Right lobe of liver (tissue), 4 donors: ENCODE results near the gene FDPS.

Experiments used
- POLR2A ChIP-seq: fragments of 450-650 bp; IDR thresholded peaks from one replicate; pipeline ENCODE4 v1.6.1; 2017; ENCODE audit warnings: antibody characterized with exemption, mild to moderate bottlenecking
- TF ChIP-seq, protein P1 (sequence below), 4 donors: fragments of 200-600 bp in 3 of 4; fragments of 450-650 bp in 1 of 4; IDR thresholded peaks; one replicate each; pipeline versions ENCODE4 v1.5.1 to v1.8.0; 2016 to 2022; ENCODE audit warnings: antibody characterized with exemption in 4 of 4, mild to moderate bottlenecking in 2 of 4
- donor health status: DM: no; HTN: no; CAD: no.
- donor health status: DM: no; HTN: no; CAD: no.
- donor health status: DM: no; HTN: yes; CAD: no.

- TF ChIP-seq, protein P1, sequence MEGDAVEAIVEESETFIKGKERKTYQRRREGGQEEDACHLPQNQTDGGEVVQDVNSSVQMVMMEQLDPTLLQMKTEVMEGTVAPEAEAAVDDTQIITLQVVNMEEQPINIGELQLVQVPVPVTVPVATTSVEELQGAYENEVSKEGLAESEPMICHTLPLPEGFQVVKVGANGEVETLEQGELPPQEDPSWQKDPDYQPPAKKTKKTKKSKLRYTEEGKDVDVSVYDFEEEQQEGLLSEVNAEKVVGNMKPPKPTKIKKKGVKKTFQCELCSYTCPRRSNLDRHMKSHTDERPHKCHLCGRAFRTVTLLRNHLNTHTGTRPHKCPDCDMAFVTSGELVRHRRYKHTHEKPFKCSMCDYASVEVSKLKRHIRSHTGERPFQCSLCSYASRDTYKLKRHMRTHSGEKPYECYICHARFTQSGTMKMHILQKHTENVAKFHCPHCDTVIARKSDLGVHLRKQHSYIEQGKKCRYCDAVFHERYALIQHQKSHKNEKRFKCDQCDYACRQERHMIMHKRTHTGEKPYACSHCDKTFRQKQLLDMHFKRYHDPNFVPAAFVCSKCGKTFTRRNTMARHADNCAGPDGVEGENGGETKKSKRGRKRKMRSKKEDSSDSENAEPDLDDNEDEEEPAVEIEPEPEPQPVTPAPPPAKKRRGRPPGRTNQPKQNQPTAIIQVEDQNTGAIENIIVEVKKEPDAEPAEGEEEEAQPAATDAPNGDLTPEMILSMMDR (IDR thresholded peaks at IDR 0.05): no peak
- TF ChIP-seq POLR2A: no peak
Measured at GRCh38 chr1:155305881-155306391, 2.7 kb upstream of the FDPS start.
